A673 (cell line): ENCODE data around the gene SEMA3A.

Experiments
- CTCF ChIP-seq: fragments of 300-800, 200-600 bp; sonication (generic); conservative IDR thresholded peaks from 2 replicates; pipeline ENCODE4 v1.5.1; 2017; ENCODE audit warnings: low read depth, mild to moderate bottlenecking, antibody characterized with exemption, low read length, moderate library complexity, mixed read lengths
- EZH2 ChIP-seq: fragments of 200-600 bp; sonication (generic); IDR thresholded peaks from 2 replicates; pipeline ENCODE4 v1.6.1; 2017; ENCODE audit warnings: borderline replicate concordance, low read depth, mild to moderate bottlenecking, mixed read lengths, antibody characterized with exemption, low read length; ENCODE audit not compliant: poor library complexity, severe bottlenecking

- no peak for TF ChIP-seq CTCF
- no peak for TF ChIP-seq EZH2
Observed at GRCh38 chr7:84191261-84191660, 3.3 kb downstream of the SEMA3A start.
